SIG-M5 treated with dmso at 0.1 percent for 504 hours (cell line): ENCODE measurements around the gene SHISAL1.

Experiments used
- DNase-seq: peaks from one replicate; lab custom pipeline; 2025; ENCODE audit not compliant: unreplicated experiment; lab: John Stamatoyannopoulos, UW

The SHISAL1 gene

GRCh38 chr22:44211946-44212930, 100.5 kb downstream of the SHISAL1 start:
- DNase-seq: no peak

DNA sequence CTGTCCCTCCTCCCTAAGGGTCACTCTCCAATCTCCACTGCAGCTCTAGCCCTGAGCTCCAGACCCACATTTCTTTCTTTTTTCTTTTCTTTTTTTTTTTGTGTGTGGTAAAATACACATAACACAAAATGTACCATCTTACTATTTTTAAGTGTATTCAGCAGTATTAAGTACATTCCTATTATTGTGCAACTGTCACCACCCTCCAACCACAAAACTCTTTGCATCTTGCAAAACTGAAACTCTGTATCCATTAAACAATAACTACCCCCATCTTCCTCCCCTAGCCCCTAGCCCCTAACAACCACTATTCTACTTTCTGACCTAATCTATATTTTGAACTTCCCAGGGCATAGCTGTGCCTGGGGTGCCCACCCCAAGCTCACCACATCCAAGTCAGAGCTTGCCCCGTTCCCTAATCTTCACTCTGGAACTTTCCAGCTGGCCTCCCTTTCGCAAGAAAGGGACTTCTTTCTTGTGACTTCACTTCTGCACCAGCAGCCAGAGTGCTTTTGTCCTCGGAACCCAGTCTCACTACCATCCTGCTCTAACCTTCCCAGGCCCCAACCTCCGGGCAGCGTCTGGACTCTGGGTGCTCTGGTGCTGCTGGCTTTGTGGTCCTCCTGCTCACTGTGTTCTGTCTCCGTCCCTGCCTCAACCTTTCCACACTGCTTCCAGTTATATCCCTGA, 101.3 kb downstream of the SHISAL1 start:
- DNase-seq: no peak

- no peak for DNase-seq
Measured at GRCh38 chr22:44210722-44211121, 102.0 kb downstream of the SHISAL1 start.

GRCh38 chr22:44209343-44209742, 103.4 kb downstream of the SHISAL1 start:
- no peak for DNase-seq

DNA sequence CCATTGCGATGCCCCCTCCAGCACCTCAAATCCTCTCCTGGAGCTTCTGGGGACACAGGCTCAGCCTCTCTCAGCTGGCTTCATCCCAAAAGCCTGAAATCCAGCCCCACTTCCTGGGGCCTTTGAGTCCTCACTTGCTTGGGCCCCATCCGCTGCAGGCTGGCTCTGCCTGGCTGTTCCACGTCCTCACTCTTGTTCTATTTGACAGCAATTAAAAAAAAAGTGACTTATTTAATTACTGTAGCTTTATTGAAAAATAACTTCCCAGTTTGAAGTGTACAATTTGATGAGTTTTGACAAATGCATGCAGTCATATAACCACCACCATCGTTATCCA, 104.8 kb downstream of the SHISAL1 start:
- DNase-seq: no peak

DNA sequence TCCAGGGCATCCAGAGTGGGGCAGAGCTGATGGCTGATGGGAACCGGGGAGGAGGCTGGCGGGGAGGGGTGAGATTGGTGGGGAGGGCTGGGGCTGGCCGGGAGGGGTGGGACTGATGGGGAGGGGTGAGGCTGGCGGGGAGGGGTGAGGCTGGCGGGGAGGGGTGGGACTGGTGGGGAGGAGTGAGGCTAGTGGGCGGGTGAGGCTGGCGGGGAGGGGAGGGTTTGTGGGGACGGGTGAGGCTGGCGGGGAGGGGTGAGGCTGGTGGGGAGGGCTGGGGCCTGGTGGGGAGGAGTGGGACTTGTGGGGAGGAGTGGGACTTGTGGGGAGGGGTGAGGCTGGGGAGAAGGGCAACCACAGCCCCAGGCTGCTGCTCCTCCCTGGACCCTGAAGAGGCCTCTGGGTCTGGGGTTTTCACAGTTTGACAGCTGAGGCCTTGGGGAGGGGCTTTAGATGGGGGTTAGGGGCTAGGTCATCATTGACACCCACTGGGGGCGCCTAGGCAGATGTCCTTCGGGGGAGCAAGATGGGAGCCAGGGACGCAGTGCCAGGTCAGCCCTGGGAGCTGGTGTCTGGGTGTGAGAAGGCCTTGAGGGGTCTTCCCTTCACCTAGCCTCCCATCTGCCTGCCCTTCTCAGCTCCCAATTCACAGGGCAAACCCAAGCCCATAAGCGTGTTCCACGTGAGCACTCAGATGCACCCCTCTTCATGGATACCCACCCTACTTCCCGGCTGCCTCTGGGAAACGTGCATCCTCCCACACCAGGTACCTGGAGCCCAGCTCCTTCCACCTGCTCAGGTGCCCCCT, 105.4 kb downstream of the SHISAL1 start:
- no peak for DNase-seq

- no peak for DNase-seq
Measured at GRCh38 chr22:44206696-44207095, 106.1 kb downstream of the SHISAL1 start.

DNA sequence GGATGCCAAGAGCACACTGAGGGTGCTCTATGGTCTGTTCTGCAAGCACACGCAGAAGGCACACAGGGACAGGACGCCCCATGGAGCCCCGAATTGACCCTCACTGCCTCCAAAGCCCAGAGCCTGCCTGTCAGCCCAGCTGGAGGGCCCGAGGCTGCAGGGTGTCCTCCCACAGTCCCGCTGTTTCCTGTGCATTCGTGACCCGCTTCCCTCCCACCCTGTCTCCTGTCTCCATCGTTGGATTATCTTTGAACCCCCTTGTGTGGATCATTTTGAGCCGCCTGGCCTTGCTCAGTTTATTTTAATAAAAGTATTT, 106.5 kb downstream of the SHISAL1 start:
- DNase-seq: no peak

DNA sequence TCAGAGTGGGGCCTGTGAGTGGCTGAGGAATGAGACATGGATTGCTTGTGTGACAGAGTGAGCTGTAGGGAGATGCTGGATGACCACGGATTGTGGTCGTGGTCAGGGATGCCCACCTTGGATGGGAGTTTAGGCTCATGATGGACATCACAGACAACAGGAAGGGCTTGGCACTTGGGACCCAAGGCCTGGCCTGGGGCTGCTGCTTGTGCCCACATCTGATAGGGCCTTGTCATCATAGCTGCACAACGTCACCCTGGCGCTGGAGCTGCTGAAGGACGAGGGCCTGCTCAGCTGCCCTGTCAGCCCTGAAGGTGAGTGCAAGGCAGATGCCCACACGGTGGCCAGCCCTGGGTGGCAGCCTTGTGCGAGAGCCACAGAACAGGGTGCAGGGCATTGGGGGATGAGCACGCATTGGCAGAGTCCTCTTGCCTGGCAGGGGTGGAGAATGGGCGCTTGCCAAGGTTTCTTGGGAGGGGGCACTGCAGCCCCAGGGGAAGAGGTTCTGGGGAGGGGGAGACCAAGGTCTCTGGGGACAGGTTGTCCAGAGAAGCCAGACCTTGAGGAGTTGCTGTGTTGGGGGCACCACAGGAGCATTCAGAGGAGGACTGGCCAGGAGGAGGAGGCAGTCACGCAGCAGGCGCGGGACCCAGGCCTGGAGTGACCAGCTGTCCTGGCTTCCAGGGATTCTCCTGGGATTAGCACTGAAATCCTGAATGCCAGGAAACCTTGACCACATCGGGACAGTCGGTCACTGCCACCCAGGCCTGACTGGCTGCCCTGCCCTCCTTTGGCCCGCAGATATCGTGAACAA, 107.0 kb downstream of the SHISAL1 start:
- no peak for DNase-seq

GRCh38 chr22:44204739-44205515, 107.8 kb downstream of the SHISAL1 start:
- no peak for DNase-seq

GRCh38 chr22:44203203-44203602, 109.5 kb downstream of the SHISAL1 start:
- DNase-seq: no peak

GRCh38 chr22:44202261-44202789, 110.4 kb downstream of the SHISAL1 start:
- no peak for DNase-seq

GRCh38 chr22:44201665-44202064, 111.1 kb downstream of the SHISAL1 start:
- DNase-seq: no peak

GRCh38 chr22:44200855-44201550, 111.7 kb downstream of the SHISAL1 start:
- DNase-seq: no peak

GRCh38 chr22:44200451-44200850, 112.3 kb downstream of the SHISAL1 start:
- DNase-seq: no peak

DNA sequence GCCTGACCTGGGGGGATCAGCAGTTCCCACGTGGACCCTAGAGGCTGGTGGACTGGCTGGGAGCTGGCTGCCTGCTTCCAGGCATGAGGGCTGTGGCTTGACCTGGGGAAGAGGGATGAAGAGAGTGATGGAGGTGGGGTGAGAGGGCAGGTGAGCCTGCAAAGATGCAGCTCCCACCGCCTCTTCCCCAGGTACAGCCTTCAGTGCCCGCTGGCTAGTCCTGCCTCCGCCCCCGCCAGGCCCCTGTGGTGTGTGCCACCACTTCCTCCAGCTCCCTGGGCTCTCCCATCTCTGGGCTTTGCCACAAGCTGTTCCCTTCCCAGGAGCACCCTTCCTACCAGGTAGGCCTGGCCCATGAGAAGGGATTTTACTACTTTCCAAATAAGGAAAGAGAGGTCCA, 112.9 kb downstream of the SHISAL1 start:
- no peak for DNase-seq

GRCh38 chr22:44199164-44199563, 113.6 kb downstream of the SHISAL1 start:
- no peak for DNase-seq

- DNase-seq: no peak
Measured at GRCh38 chr22:44197271-44197670, 115.5 kb downstream of the SHISAL1 start.

- DNase-seq: no peak
Measured at GRCh38 chr22:44196731-44197131, 116.0 kb downstream of the SHISAL1 start.
